Fibroblast of lung (primary cell): Measurements from ENCODE around the gene CCDC88C.
A peak's percentile ranks its signal among the peaks of the same experiment; 100 is the strongest.

Source experiments
- EZH2 ChIP-seq: IDR thresholded peaks from 2 replicates; pipeline ENCODE4 v1.5.1; 2012; ENCODE audit warnings: low read length, control low read depth, mild to moderate bottlenecking; ENCODE audit errors: missing control alignments
- TF ChIP-seq, protein P1 (sequence below), 2 donors: IDR thresholded peaks in 1 of 2; conservative IDR thresholded peaks in 1 of 2; 1 replicate in 1 of 2; 2 replicates in 1 of 2; pipeline ENCODE4 v1.5.1; 2011 to 2012; ENCODE audit warnings: low read length in 2 of 2, control low read depth in 1 of 2, inconsistent platforms in 1 of 2, low read depth in 1 of 2, mild to moderate bottlenecking in 1 of 2

DNA sequence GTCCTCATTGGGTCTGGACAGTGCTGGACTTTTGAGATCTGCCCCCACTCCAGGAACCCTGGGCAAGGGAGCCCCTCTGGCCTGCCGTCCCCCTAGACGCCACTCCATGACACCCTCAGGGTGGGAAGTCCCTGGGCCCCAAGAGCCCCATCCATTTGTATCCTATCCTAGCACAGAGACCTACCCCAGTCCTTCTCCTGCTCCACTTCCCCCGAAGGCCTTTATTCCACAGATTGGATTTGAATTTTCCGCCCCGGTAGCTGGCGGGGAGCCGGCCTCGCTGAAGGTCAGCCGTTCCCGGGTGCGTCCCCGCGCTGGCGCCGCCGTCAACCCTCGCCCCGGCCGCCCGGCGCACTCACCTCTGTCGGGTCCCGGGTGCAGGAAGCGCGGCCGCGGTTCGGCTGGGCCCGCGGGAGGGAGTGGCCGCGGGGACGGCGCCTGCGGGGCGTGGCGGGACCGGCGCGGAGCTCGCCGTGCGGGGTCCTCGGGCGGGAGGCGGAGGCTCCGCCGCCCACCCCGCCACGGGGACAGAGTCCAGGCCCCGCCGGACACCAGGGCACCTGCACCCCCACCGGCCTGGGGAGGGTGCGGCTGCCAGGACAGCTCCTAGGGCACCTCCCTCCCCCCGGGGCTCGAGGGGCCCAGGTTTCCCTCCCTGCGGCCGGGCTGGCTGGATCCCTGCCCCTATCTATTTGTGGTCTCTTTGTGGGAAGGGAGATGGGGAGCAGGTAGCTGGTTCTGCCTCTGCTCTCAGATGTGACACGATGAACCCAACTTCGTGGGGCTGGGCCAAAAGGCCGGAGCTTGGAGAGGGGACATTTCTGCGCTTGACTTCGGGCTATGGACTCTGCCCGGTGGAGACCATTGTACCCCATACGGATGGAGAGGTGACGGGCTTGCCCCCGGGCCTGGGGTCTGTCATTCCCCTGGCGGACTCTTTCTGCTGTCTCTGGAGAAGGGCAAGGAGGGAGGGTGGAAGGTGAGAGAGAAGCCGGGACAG lies 153.2 kb downstream of the CCDC88C start:
- TF ChIP-seq, protein P1, sequence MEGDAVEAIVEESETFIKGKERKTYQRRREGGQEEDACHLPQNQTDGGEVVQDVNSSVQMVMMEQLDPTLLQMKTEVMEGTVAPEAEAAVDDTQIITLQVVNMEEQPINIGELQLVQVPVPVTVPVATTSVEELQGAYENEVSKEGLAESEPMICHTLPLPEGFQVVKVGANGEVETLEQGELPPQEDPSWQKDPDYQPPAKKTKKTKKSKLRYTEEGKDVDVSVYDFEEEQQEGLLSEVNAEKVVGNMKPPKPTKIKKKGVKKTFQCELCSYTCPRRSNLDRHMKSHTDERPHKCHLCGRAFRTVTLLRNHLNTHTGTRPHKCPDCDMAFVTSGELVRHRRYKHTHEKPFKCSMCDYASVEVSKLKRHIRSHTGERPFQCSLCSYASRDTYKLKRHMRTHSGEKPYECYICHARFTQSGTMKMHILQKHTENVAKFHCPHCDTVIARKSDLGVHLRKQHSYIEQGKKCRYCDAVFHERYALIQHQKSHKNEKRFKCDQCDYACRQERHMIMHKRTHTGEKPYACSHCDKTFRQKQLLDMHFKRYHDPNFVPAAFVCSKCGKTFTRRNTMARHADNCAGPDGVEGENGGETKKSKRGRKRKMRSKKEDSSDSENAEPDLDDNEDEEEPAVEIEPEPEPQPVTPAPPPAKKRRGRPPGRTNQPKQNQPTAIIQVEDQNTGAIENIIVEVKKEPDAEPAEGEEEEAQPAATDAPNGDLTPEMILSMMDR (conservative IDR thresholded peaks at IDR 0.05 in 1 of 2, IDR thresholded peaks at IDR 0.05 in 1 of 2; ENCODE audit: low read depth in 1 of 2, low read length in 2 of 2), result no peak
- TF ChIP-seq EZH2, result peak; percentile 2
